Choroid plexus epithelial cell (primary cell): ENCODE results near the gene CAT.

Source experiments
- DNase-seq: peaks from one replicate; pipeline ENCODE4 v3.0.0-alpha.2; 2010; ENCODE audit warnings: low read depth
- H3K4me3 ChIP-seq: 2 replicates; pipeline ENCODE4 v1.5.1; 2011; ENCODE audit warnings: low read depth, mild to moderate bottlenecking, control low read depth, low read length, moderate library complexity
- TF ChIP-seq, protein P1 (sequence below): conservative IDR thresholded peaks from 2 replicates; pipeline ENCODE4 v1.5.1; 2011; ENCODE audit warnings: low read depth, mild to moderate bottlenecking, control low read depth, inconsistent platforms, low read length, moderate library complexity

The CAT gene

DNA sequence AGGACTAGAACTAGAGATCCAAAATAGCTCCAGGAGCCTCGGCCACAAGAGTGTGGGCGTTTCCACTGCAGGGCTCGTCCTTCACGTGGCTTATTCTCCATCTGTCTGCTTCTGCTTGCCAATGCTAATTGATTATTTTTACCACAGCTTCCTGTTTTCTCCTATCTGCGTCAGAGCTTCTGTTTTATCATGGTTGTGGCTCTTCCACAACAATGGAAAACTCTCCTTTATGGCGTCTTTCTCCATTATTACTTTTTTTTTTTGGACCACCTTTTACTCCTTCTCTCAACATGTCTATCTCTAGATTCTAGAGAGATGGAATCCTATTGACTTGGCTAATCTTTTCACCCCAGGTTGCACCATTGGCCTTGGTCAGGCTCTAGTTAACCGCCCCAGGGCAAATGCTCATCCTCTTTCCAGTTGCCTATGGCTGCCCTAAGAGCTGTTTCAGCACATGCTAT is 25.9 kb downstream of the CAT start:
- TF ChIP-seq, protein P1, sequence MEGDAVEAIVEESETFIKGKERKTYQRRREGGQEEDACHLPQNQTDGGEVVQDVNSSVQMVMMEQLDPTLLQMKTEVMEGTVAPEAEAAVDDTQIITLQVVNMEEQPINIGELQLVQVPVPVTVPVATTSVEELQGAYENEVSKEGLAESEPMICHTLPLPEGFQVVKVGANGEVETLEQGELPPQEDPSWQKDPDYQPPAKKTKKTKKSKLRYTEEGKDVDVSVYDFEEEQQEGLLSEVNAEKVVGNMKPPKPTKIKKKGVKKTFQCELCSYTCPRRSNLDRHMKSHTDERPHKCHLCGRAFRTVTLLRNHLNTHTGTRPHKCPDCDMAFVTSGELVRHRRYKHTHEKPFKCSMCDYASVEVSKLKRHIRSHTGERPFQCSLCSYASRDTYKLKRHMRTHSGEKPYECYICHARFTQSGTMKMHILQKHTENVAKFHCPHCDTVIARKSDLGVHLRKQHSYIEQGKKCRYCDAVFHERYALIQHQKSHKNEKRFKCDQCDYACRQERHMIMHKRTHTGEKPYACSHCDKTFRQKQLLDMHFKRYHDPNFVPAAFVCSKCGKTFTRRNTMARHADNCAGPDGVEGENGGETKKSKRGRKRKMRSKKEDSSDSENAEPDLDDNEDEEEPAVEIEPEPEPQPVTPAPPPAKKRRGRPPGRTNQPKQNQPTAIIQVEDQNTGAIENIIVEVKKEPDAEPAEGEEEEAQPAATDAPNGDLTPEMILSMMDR, result no peak
- no peak overlapping the region for H3K4me3 ChIP-seq
- no peak for DNase-seq

DNA sequence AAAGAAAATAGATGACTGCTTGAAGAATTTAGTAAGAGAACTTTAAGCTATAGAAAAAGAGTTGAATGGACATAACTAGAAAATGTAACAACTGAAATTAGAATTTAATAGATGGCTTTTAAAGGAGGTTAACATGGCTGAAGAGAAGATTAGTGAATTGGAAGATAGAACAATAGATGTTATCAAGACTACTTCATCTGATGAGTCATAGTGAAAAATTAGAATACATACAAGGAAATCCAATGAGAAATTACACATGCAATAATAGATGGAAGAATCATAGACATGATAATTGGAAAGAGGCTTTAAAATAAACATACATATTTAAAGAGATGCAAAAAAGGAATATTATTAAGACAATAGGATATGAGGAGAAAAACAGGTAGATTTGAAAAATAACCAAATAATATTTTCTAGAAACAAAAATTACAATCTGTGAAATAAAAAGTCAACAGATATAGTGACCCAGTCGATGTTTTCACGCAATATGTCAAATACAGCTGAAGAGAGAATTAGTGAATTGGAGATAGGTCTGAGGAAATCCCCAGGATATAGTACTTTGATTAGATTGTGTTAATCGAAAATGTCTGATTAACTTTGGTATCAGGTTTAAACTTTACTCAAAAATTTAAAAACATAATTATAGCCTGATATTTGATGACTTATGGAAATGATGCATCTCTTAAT is 28.2 kb downstream of the CAT start:
- no peak overlapping the region for H3K4me3 ChIP-seq
- TF ChIP-seq, protein P1, result no peak
- no peak for DNase-seq

DNA sequence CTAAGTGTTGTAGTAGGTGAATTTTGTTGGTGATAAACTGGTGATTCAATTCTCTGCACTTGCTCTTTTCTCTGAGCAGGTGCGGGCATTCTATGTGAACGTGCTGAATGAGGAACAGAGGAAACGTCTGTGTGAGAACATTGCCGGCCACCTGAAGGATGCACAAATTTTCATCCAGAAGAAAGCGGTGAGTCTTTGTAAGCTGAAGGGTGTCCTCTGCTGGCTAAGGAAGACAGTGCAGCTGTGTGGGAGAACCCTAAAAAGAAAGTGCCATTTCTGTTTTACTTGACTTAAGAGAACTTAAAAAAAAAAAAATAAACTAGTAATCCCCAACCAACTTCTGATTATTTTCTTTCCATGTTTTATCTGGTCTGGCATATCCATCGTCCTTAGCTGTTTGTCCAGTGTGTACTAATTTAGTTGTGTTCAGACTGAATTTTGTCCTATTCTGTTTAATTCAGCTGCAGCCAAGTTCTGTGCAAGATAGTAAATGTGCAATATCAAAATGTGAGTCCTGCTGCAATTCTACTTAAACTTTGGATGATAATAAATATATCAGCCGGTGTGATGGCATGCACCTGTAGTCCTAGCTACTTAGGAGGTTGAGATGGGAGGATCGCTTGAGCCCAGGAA is 29.6 kb downstream of the CAT start:
- no peak overlapping the region for H3K4me3 ChIP-seq
- peak; percentile 67 for DNase-seq
- TF ChIP-seq, protein P1, result peak; percentile 90

DNA sequence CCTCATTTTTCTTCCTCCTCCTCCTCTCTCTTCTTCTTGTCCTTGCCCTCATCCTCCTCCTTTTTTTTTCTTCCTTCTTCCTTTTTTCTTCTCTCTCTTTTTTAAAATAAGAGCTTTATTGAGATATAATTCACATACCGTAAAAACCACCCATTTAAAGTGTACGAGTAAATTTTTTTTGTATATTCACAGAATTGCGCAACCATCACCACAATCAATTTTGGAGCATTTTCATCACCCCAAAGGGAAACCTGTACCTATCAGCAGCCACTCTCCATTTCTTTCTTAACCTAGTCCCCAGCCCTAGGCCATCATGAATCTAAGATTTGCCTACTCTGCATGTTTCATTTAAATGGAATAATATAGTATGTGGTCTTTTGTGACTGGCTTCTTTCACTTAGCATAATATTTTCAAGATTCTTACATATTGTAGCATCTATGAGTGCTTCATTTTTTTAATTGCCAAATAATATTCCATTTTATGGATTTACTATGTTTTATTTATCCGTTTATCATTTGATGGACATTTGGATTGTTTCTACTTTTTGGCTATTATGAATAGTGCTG is 35.0 kb downstream of the CAT start:
- H3K4me3 ChIP-seq, result no peak overlapping the region
- DNase-seq, result no peak

DNA sequence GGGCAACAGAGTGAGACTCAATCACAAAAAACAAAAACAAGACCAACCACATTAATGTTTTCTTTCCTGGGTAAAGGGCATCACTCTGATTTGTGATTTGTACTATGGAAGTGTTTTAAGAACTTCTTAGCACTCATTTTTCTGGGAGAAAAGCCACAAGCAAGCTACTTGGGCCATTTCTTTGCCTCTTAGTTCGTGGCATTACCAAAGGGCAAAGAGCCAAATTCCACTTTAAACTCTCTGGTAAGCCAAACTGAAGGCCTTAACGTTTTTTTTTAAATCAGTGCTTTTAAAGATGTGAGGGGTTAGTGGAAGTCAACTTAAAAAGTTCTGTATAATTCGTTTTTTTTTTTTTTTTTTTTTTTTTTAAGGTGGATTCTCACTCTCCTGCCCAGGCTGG is 36.9 kb downstream of the CAT start:
- TF ChIP-seq, protein P1, result no peak
- no peak for DNase-seq

More for the DNA sequence above, 35.0 kb downstream of the CAT start:
- TF ChIP-seq, protein P1, result no peak

DNA sequence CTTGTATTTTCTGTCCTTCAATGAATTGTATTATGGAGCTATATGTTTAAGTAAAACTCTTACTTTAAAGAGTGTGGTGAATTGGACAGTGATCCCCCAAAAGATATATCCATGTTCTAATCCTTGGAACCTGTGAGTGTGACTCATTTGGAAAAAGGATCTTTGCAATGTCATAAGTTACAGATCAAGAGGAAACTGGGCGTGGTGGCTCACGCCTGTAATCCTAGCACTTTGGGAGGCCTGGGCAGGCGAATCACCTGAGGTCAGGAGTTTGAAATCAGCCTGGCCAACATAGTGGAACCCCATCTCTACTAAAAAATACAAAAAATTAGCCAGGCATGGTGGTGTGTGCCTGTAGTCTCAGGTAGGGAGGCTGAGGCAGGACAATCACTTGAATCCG is 38.1 kb downstream of the CAT start:
- H3K4me3 ChIP-seq, result no peak overlapping the region
- TF ChIP-seq, protein P1, result no peak
- DNase-seq, result no peak

More for the DNA sequence above, 36.9 kb downstream of the CAT start:
- no peak overlapping the region for H3K4me3 ChIP-seq
